GM04504 (cell line): ENCODE results near the gene METTL26.
A peak's percentile ranks its signal among the peaks of the same experiment; 100 is the strongest.

Experiments used
- DNase-seq: peaks from one replicate; pipeline ENCODE4 v3.0.0-alpha.2; 2012; ENCODE audit warnings: low read depth

METTL26 gene

GRCh38 chr16:595094-595528, 41.0 kb downstream of the METTL26 start:
- DNase-seq: no peak

GRCh38 chr16:593807-594206, 42.3 kb downstream of the METTL26 start:
- DNase-seq: no peak

GRCh38 chr16:593406-593805, 42.7 kb downstream of the METTL26 start:
- no peak for DNase-seq

GRCh38 chr16:592518-593306, 43.4 kb downstream of the METTL26 start:
- DNase-seq: no peak

- no peak for DNase-seq
Observed at GRCh38 chr16:591892-592517, 44.1 kb downstream of the METTL26 start.

GRCh38 chr16:591231-591630, 44.9 kb downstream of the METTL26 start:
- no peak for DNase-seq

GRCh38 chr16:590815-591200, 45.3 kb downstream of the METTL26 start:
- DNase-seq: no peak

- no peak for DNase-seq
Observed at GRCh38 chr16:590188-590814, 45.8 kb downstream of the METTL26 start.

GRCh38 chr16:589658-590187, 46.4 kb downstream of the METTL26 start, which contains the start of gene RAB40C:
RAB40C (plus strand) TSS chr16:590066; CDS start chr16:590292, 226 bp downstream.
- DNase-seq: peak; percentile 95

- DNase-seq: peak; percentile 91
Observed at GRCh38 chr16:588889-589657, 47.0 kb downstream of the METTL26 start.

- DNase-seq: no peak
Observed at GRCh38 chr16:588639-588888, 47.5 kb downstream of the METTL26 start.

- no peak for DNase-seq
Observed at GRCh38 chr16:586645-587590, 49.2 kb downstream of the METTL26 start.

- DNase-seq: no peak
Observed at GRCh38 chr16:586047-586644, 50.0 kb downstream of the METTL26 start.

GRCh38 chr16:585351-585750, 50.8 kb downstream of the METTL26 start:
- DNase-seq: no peak
